Fibroblast of the conjunctiva (primary cell): Measurements from ENCODE around the gene DPF3.

ENCODE experiments used
- DNase-seq: peaks from one replicate; pipeline ENCODE4 v3.0.0-alpha.2; 2010; ENCODE audit warnings: low read depth

The DPF3 gene

DNA sequence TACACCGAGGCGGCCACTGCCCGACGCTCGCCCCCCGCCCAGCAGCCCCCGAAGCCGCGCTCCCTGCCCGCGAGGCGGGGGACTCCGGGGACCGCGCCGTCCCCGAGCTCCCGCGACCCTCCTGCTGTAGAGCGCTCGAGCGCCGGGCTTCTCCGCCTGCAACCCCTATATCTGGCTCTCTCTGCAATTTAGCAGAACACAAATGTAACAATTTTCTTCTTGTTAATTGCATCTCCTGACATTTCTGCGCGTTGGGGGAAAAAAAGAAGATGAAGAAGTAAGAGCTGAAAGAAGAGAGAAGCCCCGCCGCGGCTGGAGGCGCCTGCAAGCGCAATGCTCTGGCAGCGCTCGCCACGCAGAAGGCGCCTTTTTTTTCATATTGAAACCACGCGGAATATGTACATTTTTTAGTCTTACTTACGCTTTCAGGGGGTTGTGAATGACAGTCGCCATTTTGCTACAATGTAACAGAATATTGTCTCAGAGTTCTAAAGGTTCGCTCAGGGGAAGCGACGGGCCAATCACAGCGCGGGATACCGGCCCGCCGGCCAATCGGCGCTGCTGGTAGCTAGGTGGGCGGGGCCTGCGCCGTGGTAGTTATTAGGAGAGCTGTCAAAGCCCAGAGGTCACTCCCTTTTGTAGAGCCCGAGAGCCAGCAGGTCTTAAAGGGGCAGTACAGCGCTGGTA, at the start of gene DPF3:
DPF3 (minus strand) TSS at position 466 of the 687 bp plus-strand sequence; CDS start at position 453, 13 bp downstream.
- peak; percentile 95 for DNase-seq

GRCh38 chr14:72942934-72943333, 49.0 kb upstream of the DPF3 start:
- DNase-seq = no peak

- no peak for DNase-seq
Observed at GRCh38 chr14:72941286-72941985, 47.5 kb upstream of the DPF3 start.

GRCh38 chr14:72939630-72940029, 45.7 kb upstream of the DPF3 start:
- DNase-seq = no peak

GRCh38 chr14:72932893-72933292, 39.0 kb upstream of the DPF3 start:
- no peak for DNase-seq

DNA sequence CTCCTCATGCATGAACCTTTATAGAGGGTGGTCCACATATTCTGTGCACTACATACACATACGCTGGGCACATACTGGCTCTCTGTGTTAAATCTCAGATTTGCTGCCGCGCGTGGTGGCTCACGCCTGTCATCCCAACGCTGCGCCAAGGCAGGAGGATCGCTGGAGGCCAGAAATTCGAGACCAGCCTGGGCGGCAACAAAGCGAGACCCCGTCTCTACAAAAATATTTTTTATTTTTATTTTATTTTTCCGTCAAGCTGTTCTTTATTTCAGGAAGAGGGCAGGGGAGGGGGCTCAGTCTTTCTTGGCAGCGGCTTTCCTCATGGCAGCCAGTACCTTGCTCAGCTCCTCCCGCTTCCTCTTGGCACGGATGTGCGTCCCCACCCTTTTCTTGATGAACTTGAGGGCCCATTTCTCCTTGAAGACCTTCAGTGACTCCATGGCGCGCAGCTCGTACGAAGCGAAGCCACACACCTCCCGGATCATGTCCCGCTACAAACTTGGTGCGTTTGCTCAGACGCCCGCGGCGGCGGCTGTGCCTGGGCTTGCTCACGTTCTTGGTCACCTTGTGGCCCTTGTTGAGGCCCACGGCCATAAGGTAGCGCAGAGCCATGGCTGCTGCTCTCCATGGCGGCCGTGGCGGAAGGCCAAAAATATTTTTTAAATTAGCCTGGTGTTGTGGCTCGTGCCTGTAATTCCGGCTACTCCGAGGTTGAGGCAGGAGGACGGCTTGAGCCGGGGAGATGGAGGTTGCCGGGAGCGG, 35.6 kb upstream of the DPF3 start:
- no peak for DNase-seq

DNA sequence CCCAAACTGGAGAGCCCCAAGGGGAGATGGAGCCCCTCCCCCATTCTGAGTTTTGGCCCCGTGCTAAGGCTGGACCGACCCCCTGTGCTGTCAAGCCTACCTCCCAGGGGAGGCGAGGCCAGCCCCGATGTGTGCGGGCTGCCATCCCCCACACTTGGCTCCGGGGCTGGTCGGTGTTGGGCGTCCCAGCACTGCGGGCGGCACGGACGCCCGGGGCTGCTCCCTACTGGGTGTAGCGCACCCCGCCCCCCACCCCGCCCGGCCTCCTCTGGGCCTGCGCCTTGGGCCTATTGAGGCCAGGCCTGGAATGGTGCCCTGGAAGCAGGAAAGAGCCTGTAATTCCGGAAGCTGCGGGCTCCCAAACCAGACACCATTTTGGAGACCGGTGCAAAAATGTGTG, 35.0 kb upstream of the DPF3 start:
- no peak for DNase-seq

GRCh38 chr14:72926292-72927028, 32.6 kb upstream of the DPF3 start, which contains the start of gene DCAF4:
TSS of gene DCAF4 (plus strand) at chr14:72926464. CDS start at chr14:72937979, 11,515 bp downstream.
- DNase-seq = peak; percentile 95

DNA sequence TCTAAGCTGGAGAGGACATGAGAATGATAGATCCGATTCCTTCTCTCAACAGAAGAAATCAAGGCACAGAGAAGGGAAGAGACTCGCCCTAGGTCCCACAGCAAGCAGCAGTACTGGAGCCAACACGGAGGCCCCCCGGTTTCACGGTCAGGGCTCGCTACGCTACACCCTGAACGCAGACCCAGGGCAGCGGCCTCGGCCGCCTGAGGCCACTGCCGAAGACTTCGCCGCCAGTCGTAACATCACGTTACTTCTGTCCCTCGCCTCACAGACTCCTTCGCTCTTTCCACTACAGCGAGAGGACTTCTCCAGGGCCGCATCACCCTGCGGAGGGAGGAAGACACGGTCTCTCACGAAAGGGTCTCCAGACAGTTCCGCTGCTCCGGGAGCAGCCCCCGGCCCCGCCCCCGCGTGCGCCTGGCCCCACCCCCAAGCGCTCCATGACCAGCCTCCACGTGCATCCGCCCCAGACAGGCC, 32.0 kb upstream of the DPF3 start:
- no peak for DNase-seq

GRCh38 chr14:72925171-72925759, 31.4 kb upstream of the DPF3 start:
- DNase-seq = no peak

DNA sequence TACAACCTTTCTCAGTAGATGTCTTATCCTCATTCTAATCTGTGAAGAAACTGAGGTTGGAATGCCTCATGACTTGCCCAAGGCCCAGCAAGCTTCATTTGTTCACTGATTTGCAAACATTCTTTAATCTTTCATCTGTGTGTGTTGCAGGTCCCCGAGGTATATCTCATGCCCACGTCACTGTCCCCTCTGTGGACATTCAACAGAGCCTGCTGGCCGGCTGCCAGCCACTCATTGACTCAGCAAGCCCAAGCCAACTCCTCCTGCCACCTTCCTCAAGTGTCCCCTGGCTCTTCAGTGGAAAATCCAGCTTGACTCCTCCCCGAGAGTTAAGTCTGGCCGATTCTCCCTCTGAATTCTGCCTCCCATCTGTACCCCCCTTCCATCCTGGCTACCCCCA, 30.4 kb upstream of the DPF3 start:
- no peak for DNase-seq

DNA sequence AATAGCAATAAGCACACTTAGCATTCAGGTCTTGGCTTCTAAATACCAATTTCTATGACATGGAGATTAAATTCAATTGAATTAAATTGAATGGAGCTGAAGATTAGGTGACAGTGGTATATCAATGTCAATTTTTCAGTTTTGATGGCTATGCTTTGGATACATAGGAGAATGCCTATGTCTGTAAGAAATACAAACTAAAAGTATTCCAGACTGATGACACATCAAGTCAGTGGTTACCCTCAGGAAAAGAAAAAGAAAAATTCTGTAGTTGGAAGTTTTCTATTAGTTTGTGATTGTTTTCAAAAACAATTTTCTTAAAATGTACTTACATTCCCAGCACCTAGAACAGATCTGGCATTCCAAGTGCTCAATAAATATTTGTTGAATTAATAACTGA, 27.5 kb upstream of the DPF3 start:
- no peak for DNase-seq

GRCh38 chr14:72920008-72920407, 26.1 kb upstream of the DPF3 start:
- no peak for DNase-seq

GRCh38 chr14:72917094-72917802, 23.3 kb upstream of the DPF3 start:
- DNase-seq = no peak

GRCh38 chr14:72916174-72916573, 22.3 kb upstream of the DPF3 start:
- DNase-seq = no peak

DNA sequence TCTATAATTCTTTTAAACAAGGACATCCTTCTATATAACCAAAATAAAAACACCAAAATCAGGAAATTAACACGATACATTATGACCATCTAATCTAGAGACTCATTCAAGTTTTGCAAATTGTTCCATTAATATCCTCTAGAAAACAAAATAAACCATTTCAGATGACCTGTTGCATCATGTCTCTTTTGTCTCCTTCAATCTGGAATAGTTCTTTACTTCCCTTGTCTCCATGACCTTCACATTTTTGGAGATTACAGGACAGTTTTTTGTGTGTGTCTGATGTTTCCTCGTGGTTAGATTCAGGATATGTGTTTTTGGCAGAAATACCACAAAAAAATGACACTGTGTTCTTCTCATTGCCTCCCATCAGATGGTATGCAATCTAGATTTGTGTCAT, 19.9 kb upstream of the DPF3 start:
- DNase-seq = no peak

DNA sequence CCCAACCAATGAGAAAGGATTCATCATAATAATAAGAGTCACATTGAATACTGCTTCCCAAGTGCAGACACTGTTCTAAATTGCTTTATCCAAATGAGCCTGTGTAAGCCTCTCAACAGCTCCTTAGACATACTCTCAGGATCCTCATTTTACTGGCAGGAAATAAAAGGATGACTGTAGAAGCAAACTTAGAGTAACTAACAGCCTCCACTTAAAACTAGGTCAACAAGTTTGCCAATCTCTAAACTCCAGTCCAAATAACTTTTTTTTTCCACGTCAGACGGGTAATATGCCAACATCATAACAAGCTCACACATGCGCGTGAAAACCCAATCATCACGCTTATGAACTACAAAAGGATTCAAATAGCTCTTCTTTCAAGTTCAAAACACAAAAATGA, 15.3 kb upstream of the DPF3 start:
- DNase-seq = no peak

GRCh38 chr14:72907886-72908285, 14.0 kb upstream of the DPF3 start:
- no peak for DNase-seq

DNA sequence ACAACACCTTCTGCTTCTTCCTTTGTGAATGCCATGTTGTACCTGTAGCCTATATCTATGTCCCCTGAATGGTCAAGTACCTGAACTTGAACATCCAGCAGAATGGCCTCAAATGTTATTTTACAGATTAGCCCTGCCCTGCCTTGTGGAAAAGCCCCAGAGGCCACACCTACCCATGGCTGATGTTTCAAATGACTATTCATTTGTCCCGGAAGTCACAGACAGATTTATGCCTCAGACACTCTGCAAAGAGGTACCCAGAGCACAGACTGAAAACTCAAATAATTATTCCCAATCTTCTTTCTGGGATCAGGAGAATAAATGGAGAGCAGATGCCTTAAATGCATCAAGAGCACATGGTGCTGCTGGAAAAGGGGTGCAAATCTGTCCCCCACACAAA, 13.0 kb upstream of the DPF3 start:
- DNase-seq = no peak

- DNase-seq = no peak
Observed at GRCh38 chr14:72906316-72906715, 12.4 kb upstream of the DPF3 start.
